Prostate gland (tissue), 2 donors: ENCODE measurements around the gene TAS1R1. TPM values are rescaled to one million over a fixed set of nuclear protein-coding genes. Genes with fewer than 3 reads are reported as not detected.

Source experiments
- DNase-seq: peaks from one replicate; pipeline ENCODE4 v3.0.0-alpha.2; 2019; ENCODE audit warnings: low spot score
- H3K27ac ChIP-seq, 2 donors: fragments of 200-600 bp; sonication (generic); 2 replicates each; pipeline ENCODE4 v1.5.1; 2017 to 2019
- H3K27me3 ChIP-seq: fragments of 200-600 bp; sonication (generic); replicated peaks from 2 replicates; pipeline ENCODE4 v1.5.1; 2019; ENCODE audit not compliant: insufficient read depth
- H3K36me3 ChIP-seq, 2 donors: fragments of 200-600 bp; sonication (generic); 1 replicate in 1 of 2; 2 replicates in 1 of 2; pipeline versions ENCODE4 v1.5.1 to v1.8.1; 2017 to 2019
- H3K4me1 ChIP-seq: fragments of 200-600 bp; sonication (generic); replicated peaks from 2 replicates; pipeline ENCODE4 v1.5.1; 2019
- H3K4me3 ChIP-seq, 2 donors: fragments of 200-600 bp; sonication (generic); 2 replicates each; pipeline ENCODE4 v1.5.1; 2017 to 2019
- H3K9me3 ChIP-seq: fragments of 200-600 bp; sonication (generic); 2 replicates; pipeline ENCODE4 v1.5.1; 2017
- POLR2A ChIP-seq: fragments of 450-650 bp; IDR thresholded peaks from one replicate; pipeline ENCODE4 v1.6.1; 2016; ENCODE audit warnings: antibody characterized with exemption, mild to moderate bottlenecking
- POLR2AphosphoS5 ChIP-seq: sonication (generic); formaldehyde crosslinking; IDR thresholded peaks from one replicate; pipeline ENCODE4 v1.6.1; 2017; ENCODE audit warnings: antibody characterized with exemption
- WGBS: methylation state at CpG from one replicate; pipeline ENCODE4 v1.1.5; 2018; 5-methylcytosine and 5-hydroxymethylcytosine counted together
- intact Hi-C: fragments of 100-400 bp; cut with DNase I; formaldehyde crosslinking; loops from one replicate; pipeline ENCODE4 v1.14.2; 2022
- total RNA-seq, 2 donors: library from RNA; depleted of rRNA; stranded (reverse); fragments of >200 nt; gene quantifications; one replicate each; pipeline ENCODE4 v1.1.0, GENCODE V29; 2016
- TF ChIP-seq, protein P1 (sequence below), 4 experiments: fragments of 200-600 bp in 2 of 4; fragments of 450-650 bp in 2 of 4; sonication (generic) in 2 of 4; IDR thresholded peaks; 1 replicate in 3 of 4; 2 replicates in 1 of 4; pipeline ENCODE4 v1.5.1; 2016 to 2019; ENCODE audit warnings: antibody characterized with exemption in 4 of 4, mild to moderate bottlenecking in 2 of 4, moderate library complexity in 2 of 4

TAS1R1 gene
- total RNA-seq, 2 donors from 2014 or later = 1.5 TPM; not detected in 1

GRCh38 chr1:6570987-6571386 lies 15.9 kb downstream of the TAS1R1 start:
- H3K36me3 ChIP-seq = no peaks in the 10 kb centered on the region
- no peak overlapping the region for H3K27ac ChIP-seq
- DNase-seq = no peak
- 68% methylated on average over 5 of the region's 5 CpGs for WGBS
- H3K4me1 ChIP-seq = no peaks in the 10 kb centered on the region
- no peak for TF ChIP-seq POLR2AphosphoS5
- intact Hi-C loops = loop anchor here (5.0 kb wide), 1 partner anchor 71 kb away; no protein-coding TSS in a partner anchor
- H3K4me3 ChIP-seq = no peak overlapping the region
- no peaks in the 10 kb centered on the region for H3K27me3 ChIP-seq
- H3K9me3 ChIP-seq = no peaks in the 10 kb centered on the region

DNA sequence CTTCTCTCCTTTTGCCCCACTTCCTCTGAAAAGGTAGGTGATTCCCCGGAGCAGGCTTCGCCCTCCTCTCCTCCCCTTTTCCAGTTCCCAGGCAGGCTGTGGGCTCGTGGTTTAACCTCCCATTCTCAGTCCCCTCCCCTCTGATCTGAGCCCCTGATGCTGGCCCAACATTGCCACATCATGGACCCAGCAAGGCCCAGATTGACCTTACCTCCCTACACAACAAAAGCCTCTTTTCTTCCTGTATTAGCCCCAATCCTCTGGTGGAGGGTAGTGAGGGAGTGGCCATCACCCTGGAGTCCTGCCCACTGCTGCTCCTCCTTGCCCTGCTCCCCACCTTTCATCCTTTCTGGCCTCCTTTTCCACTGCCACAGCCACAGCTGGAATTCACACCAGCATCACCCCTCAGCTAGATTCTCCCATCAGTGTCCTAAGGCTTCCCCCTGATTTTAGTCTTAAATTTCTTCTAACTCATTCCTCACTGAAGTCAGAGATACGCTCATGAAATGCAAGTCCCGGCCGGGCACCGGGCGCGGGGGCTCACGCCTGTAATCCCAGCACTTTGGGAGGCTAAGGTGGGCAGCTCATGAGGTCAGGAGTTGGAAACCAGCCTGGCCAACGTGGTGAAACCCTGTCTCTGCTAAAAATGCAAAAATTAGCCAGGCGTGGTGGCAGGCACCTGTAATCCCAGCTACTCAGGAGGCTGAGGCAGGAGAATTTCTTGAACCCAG lies 17.7 kb downstream of the TAS1R1 start:
- no peaks in the 10 kb centered on the region for H3K27me3 ChIP-seq
- no peaks in the 10 kb centered on the region for H3K36me3 ChIP-seq
- intact Hi-C loops = loop anchor here (5.0 kb wide), 1 partner anchor 69 kb away; no protein-coding TSS in a partner anchor
- TF ChIP-seq, protein P1, sequence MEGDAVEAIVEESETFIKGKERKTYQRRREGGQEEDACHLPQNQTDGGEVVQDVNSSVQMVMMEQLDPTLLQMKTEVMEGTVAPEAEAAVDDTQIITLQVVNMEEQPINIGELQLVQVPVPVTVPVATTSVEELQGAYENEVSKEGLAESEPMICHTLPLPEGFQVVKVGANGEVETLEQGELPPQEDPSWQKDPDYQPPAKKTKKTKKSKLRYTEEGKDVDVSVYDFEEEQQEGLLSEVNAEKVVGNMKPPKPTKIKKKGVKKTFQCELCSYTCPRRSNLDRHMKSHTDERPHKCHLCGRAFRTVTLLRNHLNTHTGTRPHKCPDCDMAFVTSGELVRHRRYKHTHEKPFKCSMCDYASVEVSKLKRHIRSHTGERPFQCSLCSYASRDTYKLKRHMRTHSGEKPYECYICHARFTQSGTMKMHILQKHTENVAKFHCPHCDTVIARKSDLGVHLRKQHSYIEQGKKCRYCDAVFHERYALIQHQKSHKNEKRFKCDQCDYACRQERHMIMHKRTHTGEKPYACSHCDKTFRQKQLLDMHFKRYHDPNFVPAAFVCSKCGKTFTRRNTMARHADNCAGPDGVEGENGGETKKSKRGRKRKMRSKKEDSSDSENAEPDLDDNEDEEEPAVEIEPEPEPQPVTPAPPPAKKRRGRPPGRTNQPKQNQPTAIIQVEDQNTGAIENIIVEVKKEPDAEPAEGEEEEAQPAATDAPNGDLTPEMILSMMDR (IDR thresholded peaks at IDR 0.05) = no peak
- TF ChIP-seq POLR2A = no peak
- TF ChIP-seq POLR2AphosphoS5 = no peak
- H3K27ac ChIP-seq = no peak overlapping the region
- H3K4me1 ChIP-seq = no peaks in the 10 kb centered on the region
- no peak overlapping the region for H3K4me3 ChIP-seq
- no peak for DNase-seq
- 81% methylated on average over 12 of the region's 12 CpGs for WGBS
- H3K9me3 ChIP-seq = no peaks in the 10 kb centered on the region

GRCh38 chr1:6574025-6574620 lies 19.0 kb downstream of the TAS1R1 start:
- WGBS = 72% methylated on average over 8 of the region's 8 CpGs

GRCh38 chr1:6574818-6575217 lies 19.7 kb downstream of the TAS1R1 start:
- WGBS = 74% methylated on average over 14 of the region's 14 CpGs

More at GRCh38 chr1:6574025-6574620, 19.0 kb downstream of the TAS1R1 start:
- Histone ChIP-seq H3K27me3 (no peaks in the 10 kb centered on the region), H3K27ac (no peak overlapping the region), H3K9me3 (no peaks in the 10 kb centered on the region), H3K36me3 (no peaks in the 10 kb centered on the region), H3K4me3 (no peak overlapping the region), H3K4me1 (peaks cover 2% of the 10 kb centered on the region)
- no peak for DNase-seq
- intact Hi-C loops = loop anchor here (5.0 kb wide), 1 partner anchor 68 kb away; no protein-coding TSS in a partner anchor
- TF ChIP-seq, protein P1 (IDR thresholded peaks at IDR 0.05) = no peak
- no peak for TF ChIP-seq POLR2A

DNA sequence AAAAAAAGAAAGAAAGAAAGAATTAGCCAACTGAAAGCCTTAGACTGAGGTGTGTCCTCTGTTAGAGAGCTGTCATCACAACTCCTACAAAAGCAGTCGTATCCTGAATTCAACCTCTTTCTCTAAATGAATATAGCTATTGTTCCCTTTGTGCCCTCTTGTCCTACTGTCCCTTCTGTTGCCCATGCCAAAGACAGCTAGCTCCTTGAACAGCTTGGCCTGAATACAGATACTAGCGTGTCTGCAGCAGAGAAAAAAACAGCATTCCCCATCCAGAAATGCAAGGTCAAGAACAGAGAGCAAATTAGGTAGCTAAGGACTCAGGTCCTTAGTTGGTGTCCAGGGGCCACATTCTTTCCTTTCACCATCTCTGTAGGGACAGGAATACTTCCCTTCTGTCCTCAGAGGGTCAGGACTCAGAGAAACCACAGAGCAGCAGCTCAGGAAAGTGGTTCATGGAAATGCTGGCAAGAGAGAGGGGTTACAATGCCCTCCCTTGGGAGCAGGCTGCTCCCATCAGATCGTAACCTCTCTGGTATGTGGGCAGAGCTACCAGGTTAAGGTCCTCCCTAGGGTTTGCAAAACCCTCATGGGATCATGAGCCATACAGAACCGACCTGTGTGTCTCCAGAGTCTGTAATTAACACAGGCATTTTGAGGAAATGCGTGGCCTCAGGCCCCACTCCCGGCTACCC lies 22.9 kb downstream of the TAS1R1 start:
- DNase-seq = no peak
- 82% methylated on average over 6 of the region's 6 CpGs for WGBS
- TF ChIP-seq POLR2A = no peak
- TF ChIP-seq POLR2AphosphoS5 = no peak
- TF ChIP-seq, protein P1 (IDR thresholded peaks at IDR 0.05) = no peak

More at GRCh38 chr1:6574818-6575217, 19.7 kb downstream of the TAS1R1 start:
- TF ChIP-seq POLR2AphosphoS5 (no peak), POLR2A (no peak)
- TF ChIP-seq, protein P1 (IDR thresholded peaks at IDR 0.05) = no peak
- Histone ChIP-seq H3K4me3 (no peak overlapping the region), H3K9me3 (no peaks in the 10 kb centered on the region), H3K36me3 (no peaks in the 10 kb centered on the region), H3K27ac (no peak overlapping the region), H3K4me1 (peaks cover 6% of the 10 kb centered on the region), H3K27me3 (no peaks in the 10 kb centered on the region)
- intact Hi-C loops = loop anchor here (5.0 kb wide), 1 partner anchor 67 kb away; no protein-coding TSS in a partner anchor
- no peak for DNase-seq

More for the DNA sequence above, 22.9 kb downstream of the TAS1R1 start:
- intact Hi-C loops = no loop called here
- no peak overlapping the region for H3K4me3 ChIP-seq
- H3K27ac ChIP-seq = no peak overlapping the region
- peaks cover 16% of the 10 kb centered on the region for H3K4me1 ChIP-seq
- H3K36me3 ChIP-seq = no peaks in the 10 kb centered on the region
- H3K9me3 ChIP-seq = no peaks in the 10 kb centered on the region
- H3K27me3 ChIP-seq = no peaks in the 10 kb centered on the region
